Endothelial cell (in vitro differentiated cells): ENCODE data around the gene ADGRG3. TPM values are rescaled to one million over a fixed set of nuclear protein-coding genes. Genes with fewer than 3 reads are reported as not detected.

Source experiments
- DNase-seq: peaks from one replicate; pipeline ENCODE4 v3.0.0; 2021; ENCODE audit warnings: low spot score
- H3K27ac Mint-ChIP-seq: one replicate; pipeline ENCODE4 v1.8.0; 2021; ENCODE audit warnings: mixed read lengths, inconsistent platforms; ENCODE audit not compliant: unreplicated experiment
- H3K27me3 Mint-ChIP-seq: one replicate; pipeline ENCODE4 v1.8.0; 2021; ENCODE audit warnings: mild to moderate bottlenecking, moderate library complexity, mixed read lengths, inconsistent platforms; ENCODE audit not compliant: unreplicated experiment
- H3K36me3 Mint-ChIP-seq: one replicate; pipeline ENCODE4 v1.8.0; 2021; ENCODE audit warnings: mild to moderate bottlenecking, low read depth, mixed read lengths, inconsistent platforms; ENCODE audit not compliant: unreplicated experiment
- H3K4me1 Mint-ChIP-seq: one replicate; pipeline ENCODE4 v1.8.0; 2021; ENCODE audit warnings: mild to moderate bottlenecking, mixed read lengths, inconsistent platforms; ENCODE audit not compliant: unreplicated experiment
- H3K4me3 Mint-ChIP-seq: one replicate; pipeline ENCODE4 v1.8.0; 2021; ENCODE audit warnings: mild to moderate bottlenecking, mixed read lengths, inconsistent platforms; ENCODE audit not compliant: unreplicated experiment
- H3K9me3 Mint-ChIP-seq: one replicate; pipeline ENCODE4 v1.8.0; 2021; ENCODE audit warnings: mixed read lengths, inconsistent platforms; ENCODE audit not compliant: unreplicated experiment
- total RNA-seq: library from RNA; stranded (reverse); fragmentation: NEBNext Ultra II Directional; extraction: Animal tissue kit (Norgen Biotek cat#: 25700); gene quantifications from one replicate; pipeline ENCODE4 v1.2.1, GENCODE V29; 2021; ENCODE audit not compliant: unreplicated experiment
- TF ChIP-seq, protein P1 (sequence below): fragments of 200-600 bp; sonication (generic); IDR thresholded peaks from one replicate; pipeline ENCODE4 v1.5.0; 2021; ENCODE audit warnings: antibody characterized with exemption; ENCODE audit not compliant: unreplicated experiment

Gene ADGRG3
- total RNA-seq, 1 donor from 2014 or later: 0.31 TPM

DNA sequence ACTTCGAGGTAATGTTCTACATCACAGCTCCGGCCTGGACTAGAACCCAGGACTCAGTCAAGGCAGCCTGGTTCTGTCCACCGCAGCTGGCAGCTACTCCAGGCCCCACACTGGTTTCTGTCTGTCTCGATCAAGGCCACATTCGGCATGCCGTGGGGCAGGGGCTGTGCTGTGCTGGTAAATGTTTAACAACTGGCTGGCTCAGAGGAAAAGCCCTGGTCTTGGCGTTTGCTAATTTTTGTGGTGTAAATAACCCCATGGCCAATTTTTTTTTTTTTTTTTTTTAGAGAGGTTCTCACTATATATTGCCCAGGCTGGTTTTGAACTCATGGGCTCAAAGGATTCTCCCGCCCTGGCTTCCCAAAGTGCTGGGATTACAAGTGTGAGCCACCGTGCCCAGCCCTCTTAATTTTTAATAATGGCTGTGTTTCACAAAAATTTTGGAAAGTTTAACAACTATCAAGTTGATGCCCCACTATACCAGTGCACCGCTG, 26.2 kb downstream of the ADGRG3 start:
- H3K27ac Mint-ChIP-seq: peak overlapping the region; percentile 99
- TF ChIP-seq, protein P1, sequence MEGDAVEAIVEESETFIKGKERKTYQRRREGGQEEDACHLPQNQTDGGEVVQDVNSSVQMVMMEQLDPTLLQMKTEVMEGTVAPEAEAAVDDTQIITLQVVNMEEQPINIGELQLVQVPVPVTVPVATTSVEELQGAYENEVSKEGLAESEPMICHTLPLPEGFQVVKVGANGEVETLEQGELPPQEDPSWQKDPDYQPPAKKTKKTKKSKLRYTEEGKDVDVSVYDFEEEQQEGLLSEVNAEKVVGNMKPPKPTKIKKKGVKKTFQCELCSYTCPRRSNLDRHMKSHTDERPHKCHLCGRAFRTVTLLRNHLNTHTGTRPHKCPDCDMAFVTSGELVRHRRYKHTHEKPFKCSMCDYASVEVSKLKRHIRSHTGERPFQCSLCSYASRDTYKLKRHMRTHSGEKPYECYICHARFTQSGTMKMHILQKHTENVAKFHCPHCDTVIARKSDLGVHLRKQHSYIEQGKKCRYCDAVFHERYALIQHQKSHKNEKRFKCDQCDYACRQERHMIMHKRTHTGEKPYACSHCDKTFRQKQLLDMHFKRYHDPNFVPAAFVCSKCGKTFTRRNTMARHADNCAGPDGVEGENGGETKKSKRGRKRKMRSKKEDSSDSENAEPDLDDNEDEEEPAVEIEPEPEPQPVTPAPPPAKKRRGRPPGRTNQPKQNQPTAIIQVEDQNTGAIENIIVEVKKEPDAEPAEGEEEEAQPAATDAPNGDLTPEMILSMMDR: no peak
- H3K9me3 Mint-ChIP-seq: no peaks in the 10 kb centered on the region
- no peaks in the 10 kb centered on the region for H3K36me3 Mint-ChIP-seq
- no peak for DNase-seq
- H3K4me3 Mint-ChIP-seq: no peak overlapping the region
- H3K27me3 Mint-ChIP-seq: peaks cover 8% of the 10 kb centered on the region
- H3K4me1 Mint-ChIP-seq: peaks cover 16% of the 10 kb centered on the region

DNA sequence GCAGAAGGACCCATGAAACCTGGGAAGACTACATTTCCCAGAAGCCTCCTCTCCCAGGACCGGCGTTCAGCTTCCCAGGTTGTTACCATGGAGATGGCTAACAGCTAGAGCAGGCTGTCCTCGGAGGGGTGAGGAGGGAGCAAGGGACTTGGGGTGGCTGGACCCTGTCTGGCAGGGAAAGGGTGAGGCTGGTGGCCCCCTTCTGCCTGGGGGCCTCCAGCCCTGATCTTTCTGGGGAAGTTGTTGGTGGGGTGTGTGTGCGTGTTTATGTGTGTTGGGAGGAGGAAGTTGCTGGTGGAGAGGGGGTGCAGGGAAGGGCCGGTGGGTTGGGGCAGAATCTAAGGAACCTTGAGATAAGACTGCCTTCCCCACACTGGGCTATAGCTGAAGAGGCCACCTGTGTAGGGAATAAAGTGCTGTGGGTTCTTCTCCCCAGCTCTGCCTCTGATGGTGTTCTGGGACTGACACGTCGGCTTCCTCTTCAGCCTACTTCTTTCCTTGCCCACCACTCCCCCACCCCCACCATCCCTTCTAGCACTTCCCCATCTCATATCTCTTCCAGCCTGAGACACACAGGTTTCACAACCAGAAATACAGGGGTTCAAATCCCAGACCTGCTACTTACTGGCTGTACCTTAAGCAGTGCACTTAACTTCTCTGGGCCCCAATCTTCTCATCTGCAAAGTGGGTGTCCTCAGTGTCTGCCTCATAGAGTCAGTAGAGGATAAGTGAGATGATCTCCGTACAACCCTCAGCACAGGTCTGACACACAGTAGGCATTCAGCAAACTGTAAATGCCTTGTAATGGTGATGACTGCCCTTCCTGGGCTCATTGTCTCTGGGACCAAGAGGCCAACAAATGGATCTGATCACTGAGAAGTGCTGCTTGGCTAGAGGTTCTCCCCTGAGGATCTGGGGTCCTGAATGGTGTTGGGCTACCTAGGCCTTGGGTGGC, 26.9 kb downstream of the ADGRG3 start, which contains the start of gene DRC7:
Gene DRC7 (plus strand): TSS at position 82 of the 955 bp plus-strand sequence. CDS start 3,144 bp downstream, outside the sequence.
- Mint-ChIP-seq H3K27me3 (peaks cover 8% of the 10 kb centered on the region), H3K36me3 (no peaks in the 10 kb centered on the region), H3K9me3 (no peaks in the 10 kb centered on the region), H3K27ac (peak within 1 kb of the TSS; percentile 99), H3K4me3 (peak within 1 kb of the TSS; percentile 89), H3K4me1 (peaks cover 10% of the 10 kb centered on the region)
- TF ChIP-seq, protein P1: no peak
- peak; percentile 69 for DNase-seq

DNA sequence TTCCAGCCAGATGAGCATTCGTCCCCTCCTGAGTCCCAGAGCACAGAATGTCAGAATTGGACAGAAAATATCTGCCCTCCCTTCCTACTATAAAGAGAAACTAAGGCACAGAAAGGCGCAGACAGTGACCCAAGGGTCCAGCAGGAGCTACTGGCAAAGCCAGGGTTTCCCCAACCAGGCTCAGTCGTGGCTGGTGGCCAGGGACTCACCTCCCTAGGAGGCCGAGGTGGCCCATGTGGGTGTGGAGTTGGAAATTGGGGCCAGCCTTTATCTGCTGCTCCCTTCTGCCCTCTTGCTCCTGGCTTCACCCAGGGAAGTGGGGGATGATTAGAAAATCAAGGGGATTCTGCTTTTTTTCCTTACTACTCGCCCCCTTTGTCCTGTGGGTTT, 27.6 kb downstream of the ADGRG3 start:
- Mint-ChIP-seq H3K27ac (peak overlapping the region; percentile 99), H3K27me3 (peaks cover 7% of the 10 kb centered on the region), H3K36me3 (no peaks in the 10 kb centered on the region), H3K9me3 (no peaks in the 10 kb centered on the region), H3K4me3 (no peak overlapping the region), H3K4me1 (peaks cover 12% of the 10 kb centered on the region)
- TF ChIP-seq, protein P1: no peak
- DNase-seq: no peak

DNA sequence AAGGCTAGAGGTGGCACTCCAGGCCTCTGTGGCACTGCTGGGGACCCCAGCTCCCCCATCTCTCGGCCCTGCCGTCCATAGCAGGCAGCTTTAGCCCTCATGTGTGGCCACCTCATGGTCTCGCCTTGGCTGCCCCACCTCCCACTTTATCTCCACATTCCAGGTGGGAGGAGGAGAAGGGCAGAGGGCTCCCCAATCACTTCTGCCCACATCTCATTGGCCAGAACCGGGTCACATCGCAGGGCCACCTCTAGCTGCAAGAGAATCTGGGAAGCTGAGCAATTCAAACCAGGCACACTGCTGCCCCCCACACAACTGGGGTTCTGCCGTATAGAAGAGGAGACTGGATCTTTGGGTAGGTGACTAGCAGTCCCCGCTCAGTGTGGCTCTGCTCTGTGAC, 28.1 kb downstream of the ADGRG3 start:
- H3K9me3 Mint-ChIP-seq: no peaks in the 10 kb centered on the region
- peaks cover 15% of the 10 kb centered on the region for H3K4me1 Mint-ChIP-seq
- H3K27ac Mint-ChIP-seq: no peak overlapping the region
- no peaks in the 10 kb centered on the region for H3K36me3 Mint-ChIP-seq
- peaks cover 7% of the 10 kb centered on the region for H3K27me3 Mint-ChIP-seq
- TF ChIP-seq, protein P1: no peak
- no peak for DNase-seq
- no peak overlapping the region for H3K4me3 Mint-ChIP-seq
